Heart left ventricle (tissue), 13 donors: Measurements from ENCODE around the gene RNF20.

Source experiments
- CTCF ChIP-seq, 12 donors: fragments of 200-600 bp; sonication (generic) in 4 of 12; IDR thresholded peaks; one replicate each; pipeline versions ENCODE4 v1.5.0 to v1.8.0; 2018 to 2022; ENCODE audit warnings: antibody characterized with exemption in 12 of 12, mild to moderate bottlenecking in 5 of 12
- POLR2A ChIP-seq, 2 donors: fragments of 450-650 bp; IDR thresholded peaks; one replicate each; pipeline ENCODE4 v1.6.1; 2017; ENCODE audit warnings: antibody characterized with exemption in 2 of 2, mild to moderate bottlenecking in 2 of 2, moderate library complexity in 2 of 2
- donor health status: ischemic (EF 13 %, LVEDD 7.1; RV severe dilation, severe dysfunction).
- donor health status: DM: no; HTN: yes; CAD: no.
- donor health status: DM: no; HTN: no; CAD: no.
- donor health status: ischemic (EF 25% LVEDD 6.9; RV normal size, moderate dysfunction).
- donor health status: ischemic (EF 25% LVEDD 5.7; RV mildly dilated, moderate dysfunction).
- donor health status: ischemic (EF 35%, LVEDD 5.7; RV mildly dilated, moderate dysfunction).
- donor health status: nonischemic (EF 11% LVEDD 7.7; RV severe dilation, severe dysfunction).
- donor health status: DM: yes; HTN: yes; CAD: no.
- donor health status: PGD.
- donor health status: ischemic (EF 29% LVEDD 5.4; RV normal size, mild dysfunction).
- donor health status: nonischemic (EF 23%, LVEDD 6.1; RV moderate dilation, normal function).

- TF ChIP-seq POLR2A (IDR thresholded peaks at IDR 0.05) = peak in 1 of 2 donors; percentile 47
- no peak for TF ChIP-seq CTCF (IDR thresholded peaks at IDR 0.05)
These were observed at the start of gene RNF20 for GRCh38 chr9:101533334-101534204.
